Common myeloid progenitor, CD34-positive (primary cell): ENCODE data around the gene WDR64. TPM values are rescaled to one million over a fixed set of nuclear protein-coding genes. Genes with fewer than 3 reads are reported as not detected.

Source experiments
- CTCF ChIA-PET: fragments of 350-600 bp; sonication (Branson Sonifier 250); formaldehyde crosslinking; loops from one replicate; lab custom pipeline; 2021; ENCODE audit warnings: antibody characterized with exemption; lab: Charles Lee
- POLR2A ChIA-PET: fragments of 350-600 bp; sonication (Branson Sonifier 250); formaldehyde crosslinking; loops from one replicate; lab custom pipeline; 2021; ENCODE audit warnings: antibody characterized with exemption; lab: Charles Lee
- DNase-seq, 3 donors: peaks; one replicate each; pipeline versions ENCODE4 v3.0.0 to v3.0.0-alpha.2; 2013
- H3K27ac ChIP-seq, 2 experiments: 1 replicate in 1 of 2; 2 replicates in 1 of 2; pipeline ENCODE4 v1.7.0; 2013; ENCODE audit warnings: inconsistent platforms in 2 of 2, low read length in 2 of 2, mild to moderate bottlenecking in 2 of 2, low read depth in 1 of 2, moderate library complexity in 1 of 2; ENCODE audit not compliant: severe bottlenecking in 2 of 2, insufficient read depth in 1 of 2, poor library complexity in 1 of 2
- H3K27me3 ChIP-seq, 5 experiments: replicated peaks in 2 of 5; 1 replicate in 3 of 5; 2 replicates in 2 of 5; pipeline versions ENCODE4 v1.6.1 to v1.7.0; 2013; ENCODE audit warnings: low read length in 4 of 5, mild to moderate bottlenecking in 2 of 5, moderate library complexity in 2 of 5, inconsistent platforms in 1 of 5; ENCODE audit not compliant: insufficient read depth in 5 of 5, control insufficient read depth in 4 of 5
- H3K36me3 ChIP-seq, 4 experiments: 1 replicate in 2 of 4; 2 replicates in 2 of 4; pipeline versions ENCODE4 v1.6.1 to v1.7.0; 2013; ENCODE audit warnings: low read length in 3 of 4, control low read depth in 1 of 4, mild to moderate bottlenecking in 1 of 4; ENCODE audit not compliant: control insufficient read depth in 4 of 4, insufficient read depth in 4 of 4
- H3K4me1 ChIP-seq, 4 experiments: 1 replicate in 3 of 4; 2 replicates in 1 of 4; pipeline versions ENCODE4 v1.6.1 to v1.7.1; 2013; ENCODE audit warnings: low read length in 3 of 4, mild to moderate bottlenecking in 3 of 4, control low read depth in 1 of 4, inconsistent platforms in 1 of 4, moderate library complexity in 1 of 4; ENCODE audit not compliant: control insufficient read depth in 4 of 4, insufficient read depth in 4 of 4; ENCODE audit errors: control extremely low read depth in 1 of 4
- H3K4me3 ChIP-seq, 7 experiments: 1 replicate in 4 of 7; 2 replicates in 3 of 7; pipeline versions ENCODE4 v1.5.1 to v1.7.0; 2013; ENCODE audit warnings: mild to moderate bottlenecking in 7 of 7, low read length in 6 of 7, moderate library complexity in 6 of 7, inconsistent platforms in 2 of 7, low read depth in 2 of 7, control low read depth in 1 of 7; ENCODE audit not compliant: insufficient read depth in 4 of 7, control insufficient read depth in 1 of 7; ENCODE audit errors: extremely low read depth in 1 of 7
- H3K9me3 ChIP-seq, 5 experiments: 1 replicate in 4 of 5; 2 replicates in 1 of 5; pipeline versions ENCODE4 v1.6.1 to v1.7.1; 2013; ENCODE audit warnings: low read length in 4 of 5, mild to moderate bottlenecking in 2 of 5, inconsistent platforms in 1 of 5, low read depth in 1 of 5, moderate library complexity in 1 of 5; ENCODE audit not compliant: control insufficient read depth in 4 of 5, insufficient read depth in 2 of 5; ENCODE audit errors: control extremely low read depth in 1 of 5
- WGBS: methylation state at CpG from one replicate; pipeline ENCODE4 v1.1.5; 2013; ENCODE audit not compliant: insufficient coverage; 5-methylcytosine and 5-hydroxymethylcytosine counted together
- polyA plus RNA-seq: library from polyadenylated mRNA; unstranded; fragments of 120-200 nt; gene quantifications from one replicate; pipeline ENCODE4 v1.2.1, GENCODE V29; 2013

Gene WDR64
- polyA plus RNA-seq = 0.03 TPM

DNA sequence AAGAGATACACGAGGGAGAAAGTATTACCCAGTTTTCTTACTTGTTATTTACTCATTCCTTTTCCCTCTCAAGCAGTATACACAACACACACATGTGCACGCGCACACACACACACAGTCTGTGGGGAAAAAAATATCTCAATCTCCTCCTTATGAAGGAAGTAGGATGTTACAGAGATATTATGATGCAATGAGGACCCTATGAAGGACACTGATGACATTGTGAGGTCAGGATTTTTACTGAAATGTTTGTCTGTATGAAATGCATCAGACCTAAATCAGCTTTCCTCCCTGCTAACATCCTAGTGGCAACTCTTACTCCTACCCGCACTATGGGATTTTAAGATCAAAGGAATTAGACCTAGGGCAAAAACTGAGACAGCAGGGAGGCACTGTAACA lies at the start of gene WDR64:
WDR64 (plus strand) TSS at position 270 of the 400 bp plus-strand sequence. CDS start 204 bp downstream, outside the sequence.
- ChIA-PET POLR2A (no interaction called here), CTCF (no interaction called here)
- Histone ChIP-seq H3K9me3 (no peaks in the 10 kb centered on the region), H3K4me1 (no peaks in the 10 kb centered on the region), H3K36me3 (no peaks in the 10 kb centered on the region), H3K4me3 (no peak within 1 kb of the TSS), H3K27ac (no peak within 1 kb of the TSS), H3K27me3 (peaks cover 0 to 6% (median 0%) of the 10 kb centered on the region in 5 experiments)
- no peak for DNase-seq
- WGBS = no CpG with 5 or more reads among the region's 4 CpGs

DNA sequence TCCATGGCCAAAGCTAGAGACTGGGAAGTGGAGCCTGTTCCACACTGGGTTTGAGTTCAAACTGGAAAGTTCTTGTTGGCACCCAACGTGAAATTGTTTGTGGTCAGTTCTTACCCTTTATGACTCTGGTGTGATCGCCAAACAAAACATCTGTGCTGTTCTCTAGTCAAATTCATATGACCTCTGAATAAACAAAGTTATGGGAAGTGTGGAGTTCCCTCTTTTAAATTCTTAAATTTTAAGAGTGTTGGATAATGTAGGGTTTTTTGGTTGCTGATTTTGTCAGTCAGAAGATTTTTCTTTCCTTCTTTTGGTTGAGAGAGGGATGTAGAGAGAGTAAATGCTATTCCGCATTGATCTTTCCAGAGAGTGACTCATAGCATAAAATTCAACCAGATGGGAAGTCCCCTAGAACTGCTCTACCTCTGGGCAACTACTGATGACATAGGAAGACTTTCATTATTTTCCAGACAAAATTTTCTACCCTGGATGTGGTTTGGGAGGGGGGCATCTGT lies 48.3 kb upstream of the WDR64 start:
- POLR2A ChIA-PET = no interaction called here
- no peak for DNase-seq
- Histone ChIP-seq H3K27me3 (no peaks in the 10 kb centered on the region), H3K27ac (no peak overlapping the region), H3K36me3 (peaks cover 3 to 20% (median 9%) of the 10 kb centered on the region in 4 experiments), H3K4me1 (no peaks in the 10 kb centered on the region), H3K9me3 (no peaks in the 10 kb centered on the region), H3K4me3 (no peak overlapping the region)
- 75% methylated on average over 1 of the region's 3 CpGs for WGBS
- CTCF ChIA-PET = no interaction called here

DNA sequence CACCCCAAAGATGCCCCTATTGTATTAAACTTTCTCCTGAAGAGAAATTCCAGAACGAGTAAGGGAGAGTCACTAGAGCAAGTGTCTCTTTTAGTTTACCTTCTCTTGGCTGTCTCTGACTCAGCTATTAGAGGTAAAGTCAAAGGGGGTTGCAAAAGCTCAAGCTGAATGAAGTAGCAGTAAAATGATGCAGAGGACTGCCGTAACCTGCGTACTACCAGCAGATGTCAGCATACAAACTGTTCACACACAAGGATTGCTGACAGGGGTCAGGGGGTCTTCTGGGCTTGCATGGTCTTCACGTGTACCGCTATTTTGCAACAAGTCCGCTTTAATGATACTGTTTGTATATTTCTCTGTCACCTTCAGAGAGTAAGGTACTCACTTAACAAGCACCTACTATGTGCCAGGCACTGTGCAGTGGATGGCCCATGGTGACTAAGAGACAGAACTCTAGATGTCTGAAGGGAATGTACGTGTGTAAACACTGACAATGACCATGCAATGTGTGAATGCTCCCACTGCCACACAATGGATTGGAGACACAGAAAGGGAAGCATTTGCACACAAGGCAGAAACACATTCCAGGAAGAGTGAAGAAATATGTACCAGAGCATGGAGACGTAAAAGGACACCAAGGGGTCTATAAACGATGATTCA lies 46.8 kb upstream of the WDR64 start:
- H3K4me3 ChIP-seq = no peak overlapping the region
- peak; percentile 5 to 39 (median 33) for DNase-seq
- ChIA-PET POLR2A (no interaction called here), CTCF (interaction anchor here (0.6 to 1.9 kb wide), 2 partner anchors 21 to 229 kb away, joined by 3 to 5 read pairs; no protein-coding TSS in a partner anchor)
- no peaks in the 10 kb centered on the region for H3K27me3 ChIP-seq
- WGBS = 97% methylated on average over 7 of the region's 9 CpGs
- no peak overlapping the region for H3K27ac ChIP-seq
- H3K9me3 ChIP-seq = no peaks in the 10 kb centered on the region
- H3K36me3 ChIP-seq = peaks cover 3 to 20% (median 9%) of the 10 kb centered on the region in 4 experiments
- no peaks in the 10 kb centered on the region for H3K4me1 ChIP-seq

DNA sequence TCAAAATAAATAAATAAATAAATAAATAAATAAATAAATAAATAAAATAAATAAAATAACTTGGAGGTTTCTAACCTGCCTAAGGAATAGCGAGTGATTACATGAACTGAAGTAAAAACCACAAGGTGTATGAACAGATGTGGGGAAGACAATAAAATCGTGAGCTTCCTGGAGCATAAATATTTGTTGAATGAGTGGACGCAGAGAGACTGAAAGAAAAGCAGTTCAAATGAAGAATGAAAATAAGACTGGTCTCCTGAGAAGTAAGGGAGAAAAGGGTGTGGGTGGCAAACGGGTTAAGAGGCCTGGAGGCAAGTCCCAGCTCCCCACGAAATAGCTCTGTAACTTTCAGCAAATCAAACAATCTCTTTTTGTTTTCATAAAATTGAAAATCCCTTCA lies 45.5 kb upstream of the WDR64 start:
- no peak for DNase-seq
- H3K4me3 ChIP-seq = no peak overlapping the region
- ChIA-PET CTCF (interaction anchor here (1.3 to 1.9 kb wide), 2 partner anchors 21 to 228 kb away, joined by 4 to 5 read pairs; no protein-coding TSS in a partner anchor), POLR2A (no interaction called here)
- H3K36me3 ChIP-seq = peaks cover 3 to 20% (median 9%) of the 10 kb centered on the region in 4 experiments
- no peak overlapping the region for H3K27ac ChIP-seq
- H3K4me1 ChIP-seq = no peaks in the 10 kb centered on the region
- WGBS = 93% methylated on average over 2 of the region's 5 CpGs
- no peaks in the 10 kb centered on the region for H3K27me3 ChIP-seq
- no peaks in the 10 kb centered on the region for H3K9me3 ChIP-seq

DNA sequence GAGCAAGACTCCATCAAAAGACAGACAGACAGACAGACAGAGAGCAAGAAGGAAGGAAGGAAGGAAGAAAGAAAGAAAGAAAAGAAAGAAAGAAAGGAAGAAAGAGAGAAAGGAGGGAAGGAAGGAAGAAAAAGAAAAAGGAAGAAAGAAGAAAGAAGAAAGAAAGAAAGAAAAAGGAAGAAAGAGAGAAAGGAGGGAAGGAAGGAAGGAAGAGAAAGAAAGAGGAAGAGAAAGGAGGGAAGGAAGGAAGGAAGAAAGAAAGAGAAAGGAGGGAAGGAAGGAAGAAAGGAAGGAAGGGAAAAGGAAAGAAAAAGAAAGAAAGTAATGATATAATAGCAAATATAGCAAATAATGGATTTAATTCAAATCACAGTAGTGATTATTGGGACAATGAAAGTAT lies 44.6 kb upstream of the WDR64 start:
- ChIA-PET POLR2A (no interaction called here), CTCF (no interaction called here)
- Histone ChIP-seq H3K27ac (no peak overlapping the region), H3K4me3 (no peak overlapping the region), H3K4me1 (no peaks in the 10 kb centered on the region), H3K27me3 (no peaks in the 10 kb centered on the region), H3K36me3 (peaks cover 3 to 14% (median 5%) of the 10 kb centered on the region in 4 experiments), H3K9me3 (no peaks in the 10 kb centered on the region)
- no peak for DNase-seq

DNA sequence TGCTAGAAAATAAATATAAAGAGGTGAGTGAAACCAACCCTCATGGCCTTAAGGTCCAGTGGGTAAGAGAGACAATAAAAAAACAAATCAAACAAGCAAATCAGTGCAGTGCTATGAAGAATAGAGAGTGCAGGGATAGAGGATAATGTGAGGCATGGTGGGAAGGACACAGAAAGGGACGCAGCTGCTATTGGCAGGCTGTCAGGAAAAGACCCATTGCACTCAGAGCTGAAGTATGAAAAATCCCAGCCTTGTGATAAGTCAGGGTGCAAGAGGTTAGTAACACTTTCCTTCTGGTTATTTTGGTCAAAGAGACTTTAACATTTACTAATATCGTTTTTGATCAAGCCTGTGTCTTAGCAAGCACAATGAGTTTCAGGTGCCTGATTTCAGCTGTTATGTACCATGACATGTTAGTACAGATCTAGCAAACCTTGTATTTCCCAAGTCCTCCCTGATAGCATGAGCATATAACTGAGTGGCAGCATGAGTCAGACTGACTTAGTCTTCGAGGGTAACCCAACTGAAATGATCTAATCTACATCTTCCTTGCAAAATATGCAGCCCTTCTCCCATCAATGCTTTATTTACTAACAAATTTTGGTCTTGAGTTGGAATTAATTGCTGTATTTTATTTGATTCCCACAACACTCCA lies 43.6 kb upstream of the WDR64 start:
- no peak overlapping the region for H3K4me3 ChIP-seq

More for the DNA sequence above, 43.6 kb upstream of the WDR64 start:
- H3K36me3 ChIP-seq = peaks cover 3 to 5% (median 3%) of the 10 kb centered on the region in 4 experiments
- H3K27ac ChIP-seq = peak overlapping the region in 1 of 2 experiments; percentile 35
- DNase-seq = no peak
- 100% methylated on average over 1 of the region's 3 CpGs for WGBS
- ChIA-PET CTCF (interaction anchor here (1.6 to 10.7 kb wide), 2 partner anchors 15 to 21 kb away, joined by 4 to 80 read pairs; no protein-coding TSS in a partner anchor), POLR2A (no interaction called here)
- no peaks in the 10 kb centered on the region for H3K9me3 ChIP-seq
- H3K4me1 ChIP-seq = no peaks in the 10 kb centered on the region
- H3K27me3 ChIP-seq = no peaks in the 10 kb centered on the region
